HUES6 (cell line): Measurements from ENCODE around the gene CHD5.

Source experiments
- H3K27ac ChIP-seq: 2 replicates; pipeline ENCODE4 v1.7.0; 2013; ENCODE audit warnings: low read depth, mild to moderate bottlenecking, low read length, inconsistent platforms
- H3K27me3 ChIP-seq: 2 replicates; pipeline ENCODE4 v1.6.1; 2013; ENCODE audit warnings: low read length; ENCODE audit not compliant: control insufficient read depth, insufficient read depth
- H3K36me3 ChIP-seq: 2 replicates; pipeline ENCODE4 v1.6.1; 2013; ENCODE audit warnings: low read length; ENCODE audit not compliant: control insufficient read depth, insufficient read depth
- H3K4me1 ChIP-seq: 2 replicates; pipeline ENCODE4 v1.6.1; 2013; ENCODE audit warnings: low read length; ENCODE audit not compliant: control insufficient read depth, insufficient read depth
- H3K4me3 ChIP-seq: 2 replicates; pipeline ENCODE4 v1.5.1; 2013; ENCODE audit warnings: low read depth, low read length
- H3K9ac ChIP-seq: one replicate; pipeline ENCODE4 v1.6.1; 2013; ENCODE audit warnings: mild to moderate bottlenecking, low read length
- H3K9me3 ChIP-seq: 2 replicates; pipeline ENCODE4 v1.6.1; 2013; ENCODE audit warnings: low read depth, low read length; ENCODE audit not compliant: control insufficient read depth, insufficient read depth

The CHD5 gene

GRCh38 chr1:6109688-6110087 lies 70.4 kb downstream of the CHD5 start:
- Histone ChIP-seq H3K27ac (no peak overlapping the region), H3K4me3 (no peak overlapping the region), H3K9me3 (no peaks in the 10 kb centered on the region), H3K9ac (no peak overlapping the region), H3K27me3 (peaks cover 20% of the 10 kb centered on the region; the same call in 1 of the 2 replicates), H3K36me3 (no peaks in the 10 kb centered on the region), H3K4me1 (peaks cover 10% of the 10 kb centered on the region; the same call in 1 of the 2 replicates)

- H3K27me3 ChIP-seq: peaks cover 20% of the 10 kb centered on the region; the same call in 1 of the 2 replicates
- no peaks in the 10 kb centered on the region for H3K9me3 ChIP-seq
- peaks cover 10% of the 10 kb centered on the region; the same call in 1 of the 2 replicates for H3K4me1 ChIP-seq
- H3K9ac ChIP-seq: no peak overlapping the region
- H3K4me3 ChIP-seq: no peak overlapping the region
- H3K27ac ChIP-seq: no peak overlapping the region
- H3K36me3 ChIP-seq: no peaks in the 10 kb centered on the region
Measured at GRCh38 chr1:6108937-6109614, 71.0 kb downstream of the CHD5 start.

GRCh38 chr1:6108476-6108875 lies 71.6 kb downstream of the CHD5 start:
- Histone ChIP-seq H3K9me3 (no peaks in the 10 kb centered on the region), H3K4me1 (peaks cover 10% of the 10 kb centered on the region; the same call in 1 of the 2 replicates), H3K27ac (no peak overlapping the region), H3K9ac (no peak overlapping the region), H3K4me3 (no peak overlapping the region), H3K36me3 (no peaks in the 10 kb centered on the region), H3K27me3 (peaks cover 20% of the 10 kb centered on the region; the same call in 1 of the 2 replicates)

GRCh38 chr1:6107409-6108356 lies 72.4 kb downstream of the CHD5 start:
- peaks cover 10% of the 10 kb centered on the region; the same call in 1 of the 2 replicates for H3K4me1 ChIP-seq
- no peak overlapping the region for H3K9ac ChIP-seq
- no peak overlapping the region for H3K27ac ChIP-seq
- H3K4me3 ChIP-seq: no peak overlapping the region
- no peaks in the 10 kb centered on the region for H3K36me3 ChIP-seq
- H3K27me3 ChIP-seq: peaks cover 20% of the 10 kb centered on the region; the same call in 1 of the 2 replicates
- H3K9me3 ChIP-seq: no peaks in the 10 kb centered on the region

- H3K4me3 ChIP-seq: no peak overlapping the region
- H3K9me3 ChIP-seq: no peaks in the 10 kb centered on the region
- H3K9ac ChIP-seq: no peak overlapping the region
- peaks cover 10% of the 10 kb centered on the region; the same call in 1 of the 2 replicates for H3K4me1 ChIP-seq
- H3K36me3 ChIP-seq: no peaks in the 10 kb centered on the region
- H3K27me3 ChIP-seq: peaks cover 20% of the 10 kb centered on the region; the same call in 1 of the 2 replicates
- H3K27ac ChIP-seq: no peak overlapping the region
Measured at GRCh38 chr1:6106977-6107376, 73.1 kb downstream of the CHD5 start.

- H3K36me3 ChIP-seq: no peaks in the 10 kb centered on the region
- no peak overlapping the region for H3K9ac ChIP-seq
- no peak overlapping the region for H3K4me3 ChIP-seq
- H3K27ac ChIP-seq: no peak overlapping the region
- peaks cover 17% of the 10 kb centered on the region; the same call in 1 of the 2 replicates for H3K27me3 ChIP-seq
- no peaks in the 10 kb centered on the region for H3K9me3 ChIP-seq
- peaks cover 10% of the 10 kb centered on the region; the same call in 1 of the 2 replicates for H3K4me1 ChIP-seq
Measured at GRCh38 chr1:6106321-6106731, 73.8 kb downstream of the CHD5 start.

GRCh38 chr1:6105763-6106162 lies 74.4 kb downstream of the CHD5 start:
- Histone ChIP-seq H3K9me3 (no peaks in the 10 kb centered on the region), H3K36me3 (no peaks in the 10 kb centered on the region), H3K27me3 (peaks cover 17% of the 10 kb centered on the region; the same call in 1 of the 2 replicates), H3K27ac (no peak overlapping the region), H3K9ac (no peak overlapping the region), H3K4me1 (peaks cover 10% of the 10 kb centered on the region; the same call in 1 of the 2 replicates), H3K4me3 (no peak overlapping the region)

- H3K9me3 ChIP-seq: no peaks in the 10 kb centered on the region
- H3K9ac ChIP-seq: no peak overlapping the region
- no peaks in the 10 kb centered on the region for H3K36me3 ChIP-seq
- H3K4me1 ChIP-seq: peaks cover 10% of the 10 kb centered on the region; the same call in 1 of the 2 replicates
- no peak overlapping the region for H3K4me3 ChIP-seq
- H3K27me3 ChIP-seq: peaks cover 16% of the 10 kb centered on the region; the same call in 1 of the 2 replicates
- no peak overlapping the region for H3K27ac ChIP-seq
Measured at GRCh38 chr1:6105218-6105679, 74.9 kb downstream of the CHD5 start.

- Histone ChIP-seq H3K36me3 (no peaks in the 10 kb centered on the region), H3K4me1 (peaks cover 7% of the 10 kb centered on the region; the same call in 1 of the 2 replicates), H3K27ac (no peak overlapping the region), H3K9me3 (no peaks in the 10 kb centered on the region), H3K27me3 (peaks cover 10% of the 10 kb centered on the region; the same call in 1 of the 2 replicates), H3K4me3 (no peak overlapping the region), H3K9ac (no peak overlapping the region)
Measured at GRCh38 chr1:6104631-6105030, 75.5 kb downstream of the CHD5 start.

GRCh38 chr1:6103854-6104530 lies 76.1 kb downstream of the CHD5 start:
- no peaks in the 10 kb centered on the region for H3K36me3 ChIP-seq
- peaks cover 3% of the 10 kb centered on the region; the same call in 1 of the 2 replicates for H3K27me3 ChIP-seq
- no peak overlapping the region for H3K9ac ChIP-seq
- no peak overlapping the region for H3K4me3 ChIP-seq
- H3K9me3 ChIP-seq: no peaks in the 10 kb centered on the region
- peaks cover under 1% of the 10 kb centered on the region; the same call in 1 of the 2 replicates for H3K4me1 ChIP-seq
- no peak overlapping the region for H3K27ac ChIP-seq
